Measurements from ENCODE around the gene CFAP251. TPM values are rescaled to one million over a fixed set of nuclear protein-coding genes. Genes with fewer than 3 reads are reported as not detected.

Gene CFAP251
- total and polyA plus RNA-seq, 2 of the 13 experiments (the other 11 are each of a cell fraction or from before 2014, with no cell fraction given), result 0.30 to 0.42 TPM

DNA sequence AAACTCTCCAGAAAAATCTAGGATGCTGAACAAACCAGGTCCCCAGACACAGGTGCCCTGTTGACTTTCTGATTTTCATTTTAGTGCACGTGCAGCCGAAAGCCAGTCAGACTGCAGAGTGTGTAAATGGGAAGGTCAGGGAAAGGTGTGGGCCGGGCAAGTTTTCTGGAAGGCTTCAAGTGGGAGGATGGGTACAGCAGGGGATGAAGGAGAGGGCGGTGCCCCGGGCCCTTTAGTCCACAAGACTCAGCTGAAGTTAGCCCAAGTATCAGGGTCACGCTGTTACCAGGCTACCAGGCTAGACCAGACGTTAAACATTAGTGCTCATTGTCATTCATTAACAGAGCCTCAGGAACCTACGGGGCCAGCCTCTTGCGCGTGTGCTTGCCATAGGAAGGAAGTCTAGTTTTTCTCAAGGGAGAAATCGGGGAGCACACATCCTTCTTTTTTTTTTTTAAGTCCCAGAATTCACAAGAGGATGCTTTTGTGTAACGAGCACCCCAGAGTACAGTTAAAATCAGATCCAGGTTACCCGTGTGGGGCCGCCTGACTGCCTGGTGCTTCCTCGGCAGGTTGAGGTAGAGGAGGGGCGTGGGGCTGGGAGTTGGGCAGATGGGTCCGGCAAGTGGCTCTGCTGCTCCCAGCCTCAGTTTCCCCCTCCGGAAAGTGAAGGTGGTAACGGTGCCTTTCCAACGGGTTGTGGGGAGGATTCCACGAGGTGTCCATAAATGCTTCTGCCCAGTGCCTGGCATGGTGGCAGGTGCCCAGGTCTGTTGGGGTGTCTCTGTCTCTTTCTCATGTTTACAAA is 122.4 kb downstream of the CFAP251 start (continued):
- TF ChIP-seq, protein P1, sequence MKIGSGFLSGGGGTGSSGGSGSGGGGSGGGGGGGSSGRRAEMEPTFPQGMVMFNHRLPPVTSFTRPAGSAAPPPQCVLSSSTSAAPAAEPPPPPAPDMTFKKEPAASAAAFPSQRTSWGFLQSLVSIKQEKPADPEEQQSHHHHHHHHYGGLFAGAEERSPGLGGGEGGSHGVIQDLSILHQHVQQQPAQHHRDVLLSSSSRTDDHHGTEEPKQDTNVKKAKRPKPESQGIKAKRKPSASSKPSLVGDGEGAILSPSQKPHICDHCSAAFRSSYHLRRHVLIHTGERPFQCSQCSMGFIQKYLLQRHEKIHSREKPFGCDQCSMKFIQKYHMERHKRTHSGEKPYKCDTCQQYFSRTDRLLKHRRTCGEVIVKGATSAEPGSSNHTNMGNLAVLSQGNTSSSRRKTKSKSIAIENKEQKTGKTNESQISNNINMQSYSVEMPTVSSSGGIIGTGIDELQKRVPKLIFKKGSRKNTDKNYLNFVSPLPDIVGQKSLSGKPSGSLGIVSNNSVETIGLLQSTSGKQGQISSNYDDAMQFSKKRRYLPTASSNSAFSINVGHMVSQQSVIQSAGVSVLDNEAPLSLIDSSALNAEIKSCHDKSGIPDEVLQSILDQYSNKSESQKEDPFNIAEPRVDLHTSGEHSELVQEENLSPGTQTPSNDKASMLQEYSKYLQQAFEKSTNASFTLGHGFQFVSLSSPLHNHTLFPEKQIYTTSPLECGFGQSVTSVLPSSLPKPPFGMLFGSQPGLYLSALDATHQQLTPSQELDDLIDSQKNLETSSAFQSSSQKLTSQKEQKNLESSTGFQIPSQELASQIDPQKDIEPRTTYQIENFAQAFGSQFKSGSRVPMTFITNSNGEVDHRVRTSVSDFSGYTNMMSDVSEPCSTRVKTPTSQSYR (CRISPR knock-in tag; IDR thresholded peaks at IDR 0.05; ENCODE audit: borderline replicate concordance), result no peak
- TF ChIP-seq, protein P2, sequence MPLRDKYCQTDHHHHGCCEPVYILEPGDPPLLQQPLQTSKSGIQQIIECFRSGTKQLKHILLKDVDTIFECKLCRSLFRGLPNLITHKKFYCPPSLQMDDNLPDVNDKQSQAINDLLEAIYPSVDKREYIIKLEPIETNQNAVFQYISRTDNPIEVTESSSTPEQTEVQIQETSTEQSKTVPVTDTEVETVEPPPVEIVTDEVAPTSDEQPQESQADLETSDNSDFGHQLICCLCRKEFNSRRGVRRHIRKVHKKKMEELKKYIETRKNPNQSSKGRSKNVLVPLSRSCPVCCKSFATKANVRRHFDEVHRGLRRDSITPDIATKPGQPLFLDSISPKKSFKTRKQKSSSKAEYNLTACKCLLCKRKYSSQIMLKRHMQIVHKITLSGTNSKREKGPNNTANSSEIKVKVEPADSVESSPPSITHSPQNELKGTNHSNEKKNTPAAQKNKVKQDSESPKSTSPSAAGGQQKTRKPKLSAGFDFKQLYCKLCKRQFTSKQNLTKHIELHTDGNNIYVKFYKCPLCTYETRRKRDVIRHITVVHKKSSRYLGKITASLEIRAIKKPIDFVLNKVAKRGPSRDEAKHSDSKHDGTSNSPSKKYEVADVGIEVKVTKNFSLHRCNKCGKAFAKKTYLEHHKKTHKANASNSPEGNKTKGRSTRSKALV (CRISPR knock-in tag; IDR thresholded peaks at IDR 0.05), result no peak
- TF ChIP-seq ZNF782 (CRISPR knock-in tag; IDR thresholded peaks at IDR 0.05; ENCODE audit: borderline replicate concordance), result no peak
- TF ChIP-seq MED1 (CRISPR knock-in tag; IDR thresholded peaks at IDR 0.05), result no peak
- no peak for TF ChIP-seq U2AF1 (optimal IDR thresholded peaks at IDR 0.05; ENCODE audit: low read depth, low read length)
- TF ChIP-seq SETDB1 (CRISPR knock-in tag; IDR thresholded peaks at IDR 0.05; ENCODE audit: borderline replicate concordance), result no peak
- TF ChIP-seq NFKBIZ (CRISPR knock-in tag; IDR thresholded peaks at IDR 0.05), result no peak
- TF ChIP-seq ELF1 (CRISPR knock-in tag; IDR thresholded peaks at IDR 0.05), result no peak
- TF ChIP-seq KDM2A (CRISPR knock-in tag; IDR thresholded peaks at IDR 0.05; ENCODE audit: borderline replicate concordance, low read depth), result 0 out of 2 replicates have a peak, but pooled peaks have one; percentile 23
- no peak for TF ChIP-seq LCORL (IDR thresholded peaks at IDR 0.05)
- TF ChIP-seq LCORL (CRISPR knock-in tag; IDR thresholded peaks at IDR 0.05), result no peak
- TF ChIP-seq, protein P3, sequence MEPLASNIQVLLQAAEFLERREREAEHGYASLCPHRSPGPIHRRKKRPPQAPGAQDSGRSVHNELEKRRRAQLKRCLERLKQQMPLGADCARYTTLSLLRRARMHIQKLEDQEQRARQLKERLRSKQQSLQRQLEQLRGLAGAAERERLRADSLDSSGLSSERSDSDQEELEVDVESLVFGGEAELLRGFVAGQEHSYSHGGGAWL (CRISPR knock-in tag; IDR thresholded peaks at IDR 0.05), result no peak
- TF ChIP-seq HNRNPH1 (optimal IDR thresholded peaks at IDR 0.05; ENCODE audit: low read depth, low read length), result no peak
- TF ChIP-seq, protein P4, sequence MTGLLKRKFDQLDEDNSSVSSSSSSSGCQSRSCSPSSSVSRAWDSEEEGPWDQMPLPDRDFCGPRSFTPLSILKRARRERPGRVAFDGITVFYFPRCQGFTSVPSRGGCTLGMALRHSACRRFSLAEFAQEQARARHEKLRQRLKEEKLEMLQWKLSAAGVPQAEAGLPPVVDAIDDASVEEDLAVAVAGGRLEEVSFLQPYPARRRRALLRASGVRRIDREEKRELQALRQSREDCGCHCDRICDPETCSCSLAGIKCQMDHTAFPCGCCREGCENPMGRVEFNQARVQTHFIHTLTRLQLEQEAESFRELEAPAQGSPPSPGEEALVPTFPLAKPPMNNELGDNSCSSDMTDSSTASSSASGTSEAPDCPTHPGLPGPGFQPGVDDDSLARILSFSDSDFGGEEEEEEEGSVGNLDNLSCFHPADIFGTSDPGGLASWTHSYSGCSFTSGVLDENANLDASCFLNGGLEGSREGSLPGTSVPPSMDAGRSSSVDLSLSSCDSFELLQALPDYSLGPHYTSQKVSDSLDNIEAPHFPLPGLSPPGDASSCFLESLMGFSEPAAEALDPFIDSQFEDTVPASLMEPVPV (CRISPR knock-in tag; IDR thresholded peaks at IDR 0.05), result no peak
- TF ChIP-seq RBM22 (optimal IDR thresholded peaks at IDR 0.05; ENCODE audit: low read length), result no peak
- TF ChIP-seq, protein P5, sequence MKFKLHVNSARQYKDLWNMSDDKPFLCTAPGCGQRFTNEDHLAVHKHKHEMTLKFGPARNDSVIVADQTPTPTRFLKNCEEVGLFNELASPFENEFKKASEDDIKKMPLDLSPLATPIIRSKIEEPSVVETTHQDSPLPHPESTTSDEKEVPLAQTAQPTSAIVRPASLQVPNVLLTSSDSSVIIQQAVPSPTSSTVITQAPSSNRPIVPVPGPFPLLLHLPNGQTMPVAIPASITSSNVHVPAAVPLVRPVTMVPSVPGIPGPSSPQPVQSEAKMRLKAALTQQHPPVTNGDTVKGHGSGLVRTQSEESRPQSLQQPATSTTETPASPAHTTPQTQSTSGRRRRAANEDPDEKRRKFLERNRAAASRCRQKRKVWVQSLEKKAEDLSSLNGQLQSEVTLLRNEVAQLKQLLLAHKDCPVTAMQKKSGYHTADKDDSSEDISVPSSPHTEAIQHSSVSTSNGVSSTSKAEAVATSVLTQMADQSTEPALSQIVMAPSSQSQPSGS (CRISPR knock-in tag; IDR thresholded peaks at IDR 0.05), result peak; percentile 44; the same call in 1 of the 2 replicates
- no peak for TF ChIP-seq ZNF496 (CRISPR knock-in tag; IDR thresholded peaks at IDR 0.05; ENCODE audit: insufficient replicate concordance)
- no peak for TF ChIP-seq PAWR (CRISPR knock-in tag; IDR thresholded peaks at IDR 0.05; ENCODE audit: borderline replicate concordance)
- TF ChIP-seq SOX5 (CRISPR knock-in tag; IDR thresholded peaks at IDR 0.05; ENCODE audit: borderline replicate concordance), result peak; percentile 36; the same call in 1 of the 2 replicates
